ENCODE measurements around the gene ELF3. TPM values are rescaled to one million over a fixed set of nuclear protein-coding genes. Genes with fewer than 3 reads are reported as not detected.

Gene ELF3
- total RNA-seq, 4 donors from 2014 or later, result 0.17 to 2.9 (median 1.2) TPM; not detected in 1

GRCh38 chr1:201970334-201971159, 39.8 kb upstream of the ELF3 start:
- intact Hi-C loops (cut with DNase I), result no loop called here
- H3K27ac ChIP-seq (replicated peaks in 1 of 4), result no peak overlapping the region

GRCh38 chr1:201982082-201982622, 28.2 kb upstream of the ELF3 start:
- intact Hi-C loops (cut with DNase I), result no loop called here
- peak overlapping the region; percentile 96 to 100 (median 100) for H3K4me3 ChIP-seq
- DNase-seq (ENCODE audit: extremely low spot score), result peak; percentile 93
- peak overlapping the region; percentile 88 to 97 (median 96) for H3K27ac ChIP-seq (replicated peaks in 1 of 4)
- H3K4me1 ChIP-seq, result peaks cover 19 to 30% (median 20%) of the 10 kb centered on the region in 4 donors
- WGBS, result 11% methylated on average over 27 of the region's 31 CpGs
- no peaks in the 10 kb centered on the region for H3K9me3 ChIP-seq
- no peaks in the 10 kb centered on the region for H3K27me3 ChIP-seq
- H3K36me3 ChIP-seq, result no peaks in the 10 kb centered on the region
- TF ChIP-seq CTCF (IDR thresholded peaks at IDR 0.05) (no peak), POLR2AphosphoS5 (IDR thresholded peaks at IDR 0.05) (no peak), EP300 (IDR thresholded peaks at IDR 0.05) (no peak), POLR2A (IDR thresholded peaks at IDR 0.05; ENCODE audit: low read depth) (no peak)

More at GRCh38 chr1:201970334-201971159, 39.8 kb upstream of the ELF3 start:
- no peaks in the 10 kb centered on the region for H3K27me3 ChIP-seq
- peaks cover 27 to 56% (median 45%) of the 10 kb centered on the region in 4 donors for H3K36me3 ChIP-seq
- no peak overlapping the region for H3K4me3 ChIP-seq
- WGBS, result 51% methylated on average over 9 of the region's 9 CpGs
- TF ChIP-seq POLR2A (IDR thresholded peaks at IDR 0.05; ENCODE audit: low read depth) (no peak), POLR2AphosphoS5 (IDR thresholded peaks at IDR 0.05) (no peak), EP300 (IDR thresholded peaks at IDR 0.05) (no peak), CTCF (IDR thresholded peaks at IDR 0.05) (no peak)
- no peak for DNase-seq (ENCODE audit: extremely low spot score)
- peaks cover 5 to 14% (median 8%) of the 10 kb centered on the region in 4 donors for H3K4me1 ChIP-seq
- H3K9me3 ChIP-seq, result no peaks in the 10 kb centered on the region

GRCh38 chr1:201982623-201983379, 27.6 kb upstream of the ELF3 start, which contains the start of gene RNPEP:
Gene RNPEP, plus strand, starts transcription at chr1:201982648. Its CDS starts 19 bp downstream, at chr1:201982667.
- Histone ChIP-seq H3K9me3 (no peaks in the 10 kb centered on the region), H3K27me3 (no peaks in the 10 kb centered on the region), H3K27ac (replicated peaks in 1 of 4) (peak within 1 kb of the TSS; percentile 88 to 97 (median 96)), H3K4me3 (peak within 1 kb of the TSS; percentile 96 to 100 (median 100)), H3K4me1 (peaks cover 19 to 30% (median 20%) of the 10 kb centered on the region in 4 donors), H3K36me3 (no peaks in the 10 kb centered on the region)
- DNase-seq (ENCODE audit: extremely low spot score), result peak; percentile 95
- intact Hi-C loops (cut with DNase I), result no loop called here
- WGBS, result 0% methylated on average over 69 of the region's 80 CpGs
- TF ChIP-seq POLR2A (IDR thresholded peaks at IDR 0.05; ENCODE audit: low read depth), result peak; percentile 21
- no peak for TF ChIP-seq EP300 (IDR thresholded peaks at IDR 0.05)
- TF ChIP-seq CTCF (IDR thresholded peaks at IDR 0.05), result peak in 1 of 3 experiments; percentile 15
- TF ChIP-seq POLR2AphosphoS5 (IDR thresholded peaks at IDR 0.05), result peak; percentile 58 to 68

GRCh38 chr1:201983380-201983805, 27.0 kb upstream of the ELF3 start:
- intact Hi-C loops (cut with DNase I), result no loop called here
- TF ChIP-seq POLR2AphosphoS5 (IDR thresholded peaks at IDR 0.05), result peak in 1 of 2 donors; percentile 38
- no peak for TF ChIP-seq CTCF (IDR thresholded peaks at IDR 0.05)
- TF ChIP-seq POLR2A (IDR thresholded peaks at IDR 0.05; ENCODE audit: low read depth), result no peak
- TF ChIP-seq EP300 (IDR thresholded peaks at IDR 0.05), result no peak

More at GRCh38 chr1:201983380-201983805, 27.0 kb upstream of the ELF3 start:
- Histone ChIP-seq H3K27ac (replicated peaks in 1 of 4) (peak overlapping the region; percentile 88 to 97 (median 96)), H3K4me1 (peaks cover 19 to 30% (median 20%) of the 10 kb centered on the region in 4 donors), H3K27me3 (no peaks in the 10 kb centered on the region), H3K36me3 (peaks cover 0 to under 1% (median under 1%) of the 10 kb centered on the region in 4 donors), H3K9me3 (no peaks in the 10 kb centered on the region), H3K4me3 (peak overlapping the region; percentile 96 to 100 (median 100))
- WGBS, result 10% methylated on average over 11 of the region's 11 CpGs
- DNase-seq (ENCODE audit: extremely low spot score), result no peak

Data from esophagus muscularis mucosa (tissue), 4 donors.